Endothelial cell of umbilical vein (primary cell): ENCODE measurements around the gene KDM4C. TPM values are rescaled to one million over a fixed set of nuclear protein-coding genes. Genes with fewer than 3 reads are reported as not detected.

Source experiments
- BruUV-seq: library from RNA; stranded (reverse); fragments of 400-500 nt; replicated peaks from 2 replicates; lab custom pipeline; 2021; lab: Mats Ljungman, UMichigan
- CTCF ChIA-PET: fragments of 300-600, 350-600 bp; sonication (Branson Sonifier 250); formaldehyde crosslinking; loops from one replicate; lab custom pipeline; 2021; ENCODE audit warnings: antibody characterized with exemption, inconsistent platforms; lab: Charles Lee
- POLR2A ChIA-PET: fragments of 300-600, 350-600 bp; sonication (Branson Sonifier 250); formaldehyde crosslinking; loops from one replicate; lab custom pipeline; 2021; ENCODE audit warnings: antibody characterized with exemption, inconsistent platforms; lab: Charles Lee
- DNase-seq: peaks from one replicate; pipeline ENCODE4 v3.0.0-alpha.2; 2011; ENCODE audit warnings: low read depth, low spot score
- FAIRE-seq: peaks from 2 replicates; lab custom pipeline; 2011; peaks lifted over from hg19 to GRCh38; lab: Jason Lieb, UNC
- H2AFZ ChIP-seq: 2 replicates; pipeline ENCODE4 v1.6.0; 2012; ENCODE audit warnings: low read depth, low read length, control low read depth, inconsistent platforms
- H3K27ac ChIP-seq: 2 replicates; pipeline ENCODE4 v1.5.1; 2011; ENCODE audit warnings: low read depth, mild to moderate bottlenecking, control low read depth, low read length, moderate library complexity; ENCODE audit not compliant: insufficient read depth
- H3K27me3 ChIP-seq, 2 experiments: 2 replicates each; pipeline versions ENCODE4 v1.6.0 to v1.6.1; 2011; ENCODE audit warnings: low read length in 2 of 2, mixed read lengths in 1 of 2; ENCODE audit not compliant: control insufficient read depth in 2 of 2, insufficient read depth in 2 of 2
- H3K36me3 ChIP-seq, 2 experiments: 2 replicates in 1 of 2; 3 replicates in 1 of 2; pipeline ENCODE4 v1.5.1; 2011; ENCODE audit warnings: low read length in 2 of 2, mild to moderate bottlenecking in 1 of 2, moderate library complexity in 1 of 2; ENCODE audit not compliant: control insufficient read depth in 2 of 2, insufficient read depth in 2 of 2; ENCODE audit errors: extremely low read depth in 1 of 2
- H3K4me1 ChIP-seq: 3 replicates; pipeline ENCODE4 v1.5.1; 2011; ENCODE audit warnings: mild to moderate bottlenecking, low read length; ENCODE audit not compliant: control insufficient read depth, insufficient read depth; ENCODE audit errors: extremely low read depth
- H3K4me2 ChIP-seq: 2 replicates; pipeline ENCODE4 v1.6.1; 2011; ENCODE audit warnings: low read length, control low read depth, mixed read lengths; ENCODE audit not compliant: insufficient read depth
- H3K4me3 ChIP-seq, 3 experiments: fragments of 200-600 bp in 1 of 3; sonication (generic), shearing (Covaris generic) in 1 of 3; replicated peaks in 1 of 3; 2 replicates each; pipeline ENCODE4 v1.5.1; 2011 to 2016; ENCODE audit warnings: control low read depth in 3 of 3, low read length in 3 of 3, mild to moderate bottlenecking in 2 of 3, inconsistent platforms in 1 of 3, low read depth in 1 of 3, moderate library complexity in 1 of 3; ENCODE audit not compliant: insufficient read depth in 1 of 3
- H3K79me2 ChIP-seq: 2 replicates; pipeline ENCODE4 v1.6.0; 2012; ENCODE audit warnings: low read length, inconsistent platforms; ENCODE audit not compliant: control insufficient read depth, insufficient read depth
- H3K9ac ChIP-seq: replicated peaks from 2 replicates; pipeline ENCODE3; 2011; ENCODE audit warnings: low read length, control low read depth; ENCODE audit not compliant: insufficient read depth; ENCODE audit errors: extremely low read depth
- H3K9me1 ChIP-seq: replicated peaks from 3 replicates; pipeline ENCODE4 v1.6.0; 2011; ENCODE audit warnings: mild to moderate bottlenecking, low read length; ENCODE audit not compliant: control insufficient read depth, insufficient read depth; ENCODE audit errors: extremely low read depth
- H3K9me3 ChIP-seq: replicated peaks from 2 replicates; pipeline ENCODE4 v1.5.1; 2012; ENCODE audit warnings: low read length, inconsistent platforms; ENCODE audit not compliant: control insufficient read depth, insufficient read depth
- H4K20me1 ChIP-seq: replicated peaks from 2 replicates; pipeline ENCODE3; 2011; ENCODE audit warnings: mild to moderate bottlenecking, low read length; ENCODE audit not compliant: control insufficient read depth, insufficient read depth; ENCODE audit errors: extremely low read depth
- EZH2 ChIP-seq: IDR thresholded peaks from 2 replicates; pipeline ENCODE4 v1.6.1; 2012; ENCODE audit warnings: borderline replicate concordance, low read depth, mild to moderate bottlenecking, moderate library complexity, low read length, inconsistent platforms; ENCODE audit not compliant: severe bottlenecking
- FOS ChIP-seq: IDR thresholded peaks from 2 replicates; pipeline ENCODE4 v1.6.1; 2011; ENCODE audit warnings: mild to moderate bottlenecking, low read length, moderate library complexity, borderline replicate concordance; ENCODE audit not compliant: insufficient read depth
- GATA2 ChIP-seq: IDR thresholded peaks from 2 replicates; pipeline ENCODE4 v1.7.0; 2011; ENCODE audit warnings: low read depth, mild to moderate bottlenecking, moderate library complexity, mixed read lengths, low read length; ENCODE audit not compliant: insufficient read length, insufficient read depth
- JUN ChIP-seq: IDR thresholded peaks from 2 replicates; pipeline ENCODE4 v1.6.1; 2011; ENCODE audit warnings: borderline replicate concordance, low read depth; ENCODE audit not compliant: insufficient read length, insufficient read depth
- MYC ChIP-seq: IDR thresholded peaks from one replicate; pipeline ENCODE4 v1.6.1; 2011; ENCODE audit warnings: mild to moderate bottlenecking, low read depth, low read length
- POLR2A ChIP-seq: IDR thresholded peaks from 2 replicates; pipeline ENCODE4 v1.6.1; 2012; ENCODE audit warnings: low read depth, mild to moderate bottlenecking, control low read depth, low read length
- POLR2AphosphoS5 ChIP-seq: IDR thresholded peaks from 2 replicates; pipeline ENCODE4 v1.6.1; 2012; ENCODE audit warnings: low read depth, mild to moderate bottlenecking, control low read depth, low read length, moderate library complexity; ENCODE audit not compliant: insufficient read depth
- dilution Hi-C: fragments of 300-500 bp; cut with MboI; formaldehyde crosslinking; loops from one replicate; pipeline ENCODE4 v1.15.0; 2019; ENCODE audit warnings: low sequenced_read_pairs; ENCODE audit not compliant: extremely low pct_ligation_motif_present
- intact Hi-C: fragments of 100-400 bp; cut with micrococcal nuclease; formaldehyde crosslinking; loops from one replicate; pipeline ENCODE4 v1.10.0; 2022
- polyA plus RNA-seq, 4 experiments: library from polyadenylated mRNA; depleted of rRNA in 3 of 4; stranded (reverse) in 3 of 4; unstranded in 1 of 4; fragments of >200 nt; gene quantifications; 2 replicates each; pipeline versions ENCODE4 v1.2.1 to v1.2.3, GENCODE V29; 2011 to 2012; ENCODE audit warnings: missing spikeins in 1 of 4
- total RNA-seq: library from RNA; stranded (reverse); gene quantifications from 2 replicates; pipeline ENCODE4 v1.2.3, GENCODE V29; 2021
- TF ChIP-seq, protein P1 (sequence below): IDR thresholded peaks from 2 replicates; pipeline ENCODE4 v1.6.1; 2011; ENCODE audit not compliant: insufficient read depth, insufficient read length
- TF ChIP-seq, protein P2 (sequence below), 2 donors: IDR thresholded peaks; 1 replicate in 1 of 2; 2 replicates in 1 of 2; pipeline ENCODE4 v1.5.1; 2011; ENCODE audit warnings: low read length in 2 of 2, mild to moderate bottlenecking in 2 of 2, moderate library complexity in 2 of 2, control low read depth in 1 of 2, inconsistent platforms in 1 of 2, low read depth in 1 of 2; ENCODE audit not compliant: insufficient read depth in 1 of 2; ENCODE audit errors: extremely low read depth in 1 of 2

The KDM4C gene
- total and polyA plus RNA-seq, 2 donors (not counting 3 experiments of a cell fraction or from before 2014, with no cell fraction given), result 5.4 to 15.0 TPM

DNA sequence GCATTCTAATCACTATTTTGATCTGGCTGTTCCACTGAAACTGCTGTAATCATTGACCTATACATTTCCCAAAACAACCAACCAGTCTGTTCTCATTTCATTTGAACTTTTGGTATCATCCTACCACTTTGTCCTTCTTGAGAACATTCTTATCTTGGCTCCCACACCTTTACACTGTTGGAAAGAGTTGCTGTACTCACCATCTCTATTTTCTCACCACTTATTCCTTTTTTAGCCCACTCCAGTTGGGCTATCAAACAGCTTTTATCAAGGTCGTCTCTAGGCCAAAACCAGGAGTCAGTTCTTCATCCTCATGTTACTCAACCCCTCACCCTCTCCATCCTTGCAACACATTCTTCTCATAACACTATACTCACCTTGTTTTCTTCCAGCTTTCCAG is 170.1 kb downstream of the KDM4C start:
- Histone ChIP-seq H4K20me1 (no peaks in the 10 kb centered on the region), H3K36me3 (no peaks in the 10 kb centered on the region), H3K27ac (no peak overlapping the region), H3K4me2 (no peak overlapping the region), H3K4me1 (peaks cover 8% of the 10 kb centered on the region), H3K4me3 (no peak overlapping the region), H3K79me2 (no peaks in the 10 kb centered on the region), H3K9me3 (no peaks in the 10 kb centered on the region), H3K27me3 (no peaks in the 10 kb centered on the region), H3K9me1 (no peaks in the 10 kb centered on the region), H2AFZ (no peak overlapping the region), H3K9ac (no peak overlapping the region)
- no TSS peak for BruUV-seq
- DNase-seq (no peak), FAIRE-seq (no peak)
- dilution Hi-C loops, result no loop called here
- TF ChIP-seq EZH2, result no peak
- TF ChIP-seq FOS, result no peak
- TF ChIP-seq GATA2, result no peak
- TF ChIP-seq, protein P1, sequence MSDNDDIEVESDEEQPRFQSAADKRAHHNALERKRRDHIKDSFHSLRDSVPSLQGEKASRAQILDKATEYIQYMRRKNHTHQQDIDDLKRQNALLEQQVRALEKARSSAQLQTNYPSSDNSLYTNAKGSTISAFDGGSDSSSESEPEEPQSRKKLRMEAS, result no peak
- TF ChIP-seq JUN, result no peak
- no peak for TF ChIP-seq POLR2A
- TF ChIP-seq, protein P2, sequence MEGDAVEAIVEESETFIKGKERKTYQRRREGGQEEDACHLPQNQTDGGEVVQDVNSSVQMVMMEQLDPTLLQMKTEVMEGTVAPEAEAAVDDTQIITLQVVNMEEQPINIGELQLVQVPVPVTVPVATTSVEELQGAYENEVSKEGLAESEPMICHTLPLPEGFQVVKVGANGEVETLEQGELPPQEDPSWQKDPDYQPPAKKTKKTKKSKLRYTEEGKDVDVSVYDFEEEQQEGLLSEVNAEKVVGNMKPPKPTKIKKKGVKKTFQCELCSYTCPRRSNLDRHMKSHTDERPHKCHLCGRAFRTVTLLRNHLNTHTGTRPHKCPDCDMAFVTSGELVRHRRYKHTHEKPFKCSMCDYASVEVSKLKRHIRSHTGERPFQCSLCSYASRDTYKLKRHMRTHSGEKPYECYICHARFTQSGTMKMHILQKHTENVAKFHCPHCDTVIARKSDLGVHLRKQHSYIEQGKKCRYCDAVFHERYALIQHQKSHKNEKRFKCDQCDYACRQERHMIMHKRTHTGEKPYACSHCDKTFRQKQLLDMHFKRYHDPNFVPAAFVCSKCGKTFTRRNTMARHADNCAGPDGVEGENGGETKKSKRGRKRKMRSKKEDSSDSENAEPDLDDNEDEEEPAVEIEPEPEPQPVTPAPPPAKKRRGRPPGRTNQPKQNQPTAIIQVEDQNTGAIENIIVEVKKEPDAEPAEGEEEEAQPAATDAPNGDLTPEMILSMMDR (IDR thresholded peaks at IDR 0.05; ENCODE audit: extremely low read depth in 1 of 2, insufficient read depth in 1 of 2, low read depth in 1 of 2, low read length in 2 of 2), result no peak
- no peak for TF ChIP-seq MYC
- no peak for TF ChIP-seq POLR2AphosphoS5
- intact Hi-C loops, result no loop called here
- ChIA-PET CTCF (no interaction called here), POLR2A (no interaction called here)
